ENCODE measurements around the gene KIF5A.

The KIF5A gene

GRCh38 chr12:57520053-57520818, 29.6 kb upstream of the KIF5A start, which contains the start of gene DDIT3:
DDIT3 (minus strand) TSS chr12:57520514; CDS start chr12:57517406, 3,108 bp downstream.
- DNase-seq (ENCODE audit: low spot score): peak; percentile 96

GRCh38 chr12:57521525-57522010, 28.3 kb upstream of the KIF5A start:
- DNase-seq (ENCODE audit: low spot score): peak; percentile 39

- peak; percentile 99 for DNase-seq (ENCODE audit: low spot score)
Measured at GRCh38 chr12:57522011-57522886, 27.6 kb upstream of the KIF5A start, which contains the start of gene MBD6. MBD6 (plus strand) TSS chr12:57522824; CDS start chr12:57524304, 1,480 bp downstream.

GRCh38 chr12:57522887-57523705, 26.7 kb upstream of the KIF5A start:
- peak; percentile 41 for DNase-seq (ENCODE audit: low spot score)

GRCh38 chr12:57523706-57524614, 25.9 kb upstream of the KIF5A start:
- DNase-seq (ENCODE audit: low spot score): no peak

GRCh38 chr12:57524814-57525614, 24.8 kb upstream of the KIF5A start:
- no peak for DNase-seq (ENCODE audit: low spot score)

GRCh38 chr12:57525615-57526383, 24.0 kb upstream of the KIF5A start:
- DNase-seq (ENCODE audit: low spot score): no peak

- DNase-seq (ENCODE audit: low spot score): no peak
Measured at GRCh38 chr12:57526477-57527126, 23.2 kb upstream of the KIF5A start.

GRCh38 chr12:57527184-57527583, 22.7 kb upstream of the KIF5A start:
- no peak for DNase-seq (ENCODE audit: low spot score)

- DNase-seq (ENCODE audit: low spot score): no peak
Measured at GRCh38 chr12:57528176-57528575, 21.7 kb upstream of the KIF5A start.

- no peak for DNase-seq (ENCODE audit: low spot score)
Measured at GRCh38 chr12:57528831-57529555, 20.9 kb upstream of the KIF5A start.

GRCh38 chr12:57529831-57530230, 20.0 kb upstream of the KIF5A start:
- no peak for DNase-seq (ENCODE audit: low spot score)

- DNase-seq (ENCODE audit: low spot score): no peak
Measured at GRCh38 chr12:57530396-57531142, 19.3 kb upstream of the KIF5A start.

- no peak for DNase-seq (ENCODE audit: low spot score)
Measured at GRCh38 chr12:57531836-57532235, 18.0 kb upstream of the KIF5A start.

- DNase-seq (ENCODE audit: low spot score): no peak
Measured at GRCh38 chr12:57533108-57533507, 16.7 kb upstream of the KIF5A start.

GRCh38 chr12:57534250-57534649, 15.6 kb upstream of the KIF5A start:
- DNase-seq (ENCODE audit: low spot score): no peak

GRCh38 chr12:57534991-57535543, 14.8 kb upstream of the KIF5A start:
- DNase-seq (ENCODE audit: low spot score): no peak
